ENCODE results near the gene NOL4L. TPM values are rescaled to one million over a fixed set of nuclear protein-coding genes. Genes with fewer than 3 reads are reported as not detected.

Gene NOL4L
- total RNA-seq, 1 donor from 2014 or later: 37.7 TPM

- no peaks in the 10 kb centered on the region for H3K4me1 Mint-ChIP-seq (ENCODE audit: low read depth)
- peak; percentile 30 for DNase-seq (ENCODE audit: low spot score)
- no peak overlapping the region for H3K4me3 Mint-ChIP-seq (ENCODE audit: unreplicated experiment)
- H3K9me3 Mint-ChIP-seq (ENCODE audit: low read depth): no peaks in the 10 kb centered on the region
- H3K27me3 Mint-ChIP-seq (ENCODE audit: low read depth): no peaks in the 10 kb centered on the region
- TF ChIP-seq CTCF (IDR thresholded peaks at IDR 0.05): no peak
- no peak overlapping the region for H3K27ac Mint-ChIP-seq (ENCODE audit: unreplicated experiment)
- peaks cover 3% of the 10 kb centered on the region for H3K36me3 Mint-ChIP-seq (ENCODE audit: low read depth)
Measured at GRCh38 chr20:32490942-32491763, 94.0 kb downstream of the NOL4L start.

- no peak overlapping the region for H3K4me3 Mint-ChIP-seq (ENCODE audit: unreplicated experiment)
- no peak for TF ChIP-seq CTCF (IDR thresholded peaks at IDR 0.05)
- DNase-seq (ENCODE audit: low spot score): no peak
- H3K4me1 Mint-ChIP-seq (ENCODE audit: low read depth): peaks cover 10% of the 10 kb centered on the region
- H3K27ac Mint-ChIP-seq (ENCODE audit: unreplicated experiment): no peak overlapping the region
- H3K27me3 Mint-ChIP-seq (ENCODE audit: low read depth): no peaks in the 10 kb centered on the region
- no peaks in the 10 kb centered on the region for H3K9me3 Mint-ChIP-seq (ENCODE audit: low read depth)
- H3K36me3 Mint-ChIP-seq (ENCODE audit: low read depth): peaks cover 1% of the 10 kb centered on the region
Measured at GRCh38 chr20:32488066-32488838, 96.9 kb downstream of the NOL4L start.

GRCh38 chr20:32487381-32487780 lies 97.8 kb downstream of the NOL4L start:
- TF ChIP-seq CTCF (IDR thresholded peaks at IDR 0.05): no peak
- peaks cover 10% of the 10 kb centered on the region for H3K4me1 Mint-ChIP-seq (ENCODE audit: low read depth)
- no peaks in the 10 kb centered on the region for H3K27me3 Mint-ChIP-seq (ENCODE audit: low read depth)
- peaks cover 1% of the 10 kb centered on the region for H3K36me3 Mint-ChIP-seq (ENCODE audit: low read depth)
- H3K4me3 Mint-ChIP-seq (ENCODE audit: unreplicated experiment): no peak overlapping the region
- DNase-seq (ENCODE audit: low spot score): peak; percentile 29
- H3K27ac Mint-ChIP-seq (ENCODE audit: unreplicated experiment): no peak overlapping the region
- H3K9me3 Mint-ChIP-seq (ENCODE audit: low read depth): no peaks in the 10 kb centered on the region

GRCh38 chr20:32485770-32486478 lies 99.2 kb downstream of the NOL4L start:
- H3K4me1 Mint-ChIP-seq (ENCODE audit: low read depth): peaks cover 21% of the 10 kb centered on the region
- peak overlapping the region; percentile 97 for H3K27ac Mint-ChIP-seq (ENCODE audit: unreplicated experiment)
- TF ChIP-seq CTCF (IDR thresholded peaks at IDR 0.05): no peak
- no peaks in the 10 kb centered on the region for H3K27me3 Mint-ChIP-seq (ENCODE audit: low read depth)
- no peak overlapping the region for H3K4me3 Mint-ChIP-seq (ENCODE audit: unreplicated experiment)
- no peaks in the 10 kb centered on the region for H3K9me3 Mint-ChIP-seq (ENCODE audit: low read depth)
- peak; percentile 26 for DNase-seq (ENCODE audit: low spot score)
- H3K36me3 Mint-ChIP-seq (ENCODE audit: low read depth): peaks cover 1% of the 10 kb centered on the region

Data from chondrocyte (in vitro differentiated cells).